Measurements from ENCODE around the gene GPC1. TPM values are rescaled to one million over a fixed set of nuclear protein-coding genes. Genes with fewer than 3 reads are reported as not detected.

The GPC1 gene
- total RNA-seq, 1 donor from 2014 or later: 252 TPM

GRCh38 chr2:240449764-240450531, 14.5 kb downstream of the GPC1 start:
- no peak overlapping the region for H2AFZ ChIP-seq (ENCODE audit: low read depth, low read length)
- H3K4me3 Mint-ChIP-seq (ENCODE audit: unreplicated experiment): no peak overlapping the region
- peak overlapping the region; percentile 56 for H3K4me2 ChIP-seq (ENCODE audit: low read length)
- no peak overlapping the region for H3K27ac ChIP-seq (ENCODE audit: low read depth, low read length)
- H3K4me3 ChIP-seq (ENCODE audit: insufficient read depth, low read depth, low read length): no peak overlapping the region
- H3K4me1 ChIP-seq (ENCODE audit: insufficient read depth, low read length): peaks cover 31% of the 10 kb centered on the region
- no peaks in the 10 kb centered on the region for H3K27me3 ChIP-seq (ENCODE audit: insufficient read depth, low read length)
- no peaks in the 10 kb centered on the region for H3K36me3 Mint-ChIP-seq (ENCODE audit: low read depth, unreplicated experiment)
- H3K79me2 ChIP-seq (ENCODE audit: insufficient read depth, low read length): peaks cover 87% of the 10 kb centered on the region
- no peak for TF ChIP-seq CTCF (IDR thresholded peaks at IDR 0.05; ENCODE audit: insufficient read depth, low read depth, low read length)
- no peak for TF ChIP-seq EZH2 (IDR thresholded peaks at IDR 0.05; ENCODE audit: insufficient read depth, low read length)
- H3K9me3 ChIP-seq (ENCODE audit: insufficient read depth, low read depth, low read length): no peaks in the 10 kb centered on the region
- FAIRE-seq (no peak), DNase-seq (ENCODE audit: low read depth) (no peak)
- H3K9me3 Mint-ChIP-seq (ENCODE audit: unreplicated experiment): no peaks in the 10 kb centered on the region
- no peaks in the 10 kb centered on the region for H3K27me3 Mint-ChIP-seq (ENCODE audit: low read depth, unreplicated experiment)
- peaks cover 88% of the 10 kb centered on the region for H4K20me1 ChIP-seq (ENCODE audit: insufficient read depth, low read length)
- peak overlapping the region; percentile 50 for H3K9ac ChIP-seq (ENCODE audit: low read length)
- peaks cover 25% of the 10 kb centered on the region for H3K4me1 Mint-ChIP-seq (ENCODE audit: low read depth, unreplicated experiment)
- H3K36me3 ChIP-seq (ENCODE audit: insufficient read depth, low read length): no peaks in the 10 kb centered on the region
- H3K27ac Mint-ChIP-seq (ENCODE audit: unreplicated experiment): peak overlapping the region; percentile 58

GRCh38 chr2:240450532-240451107, 15.2 kb downstream of the GPC1 start:
- Histone ChIP-seq H3K36me3 (ENCODE audit: insufficient read depth, low read length) (no peaks in the 10 kb centered on the region), H3K9ac (ENCODE audit: low read length) (peak overlapping the region; percentile 50), H3K4me2 (ENCODE audit: low read length) (peak overlapping the region; percentile 56), H3K79me2 (ENCODE audit: insufficient read depth, low read length) (peaks cover 86% of the 10 kb centered on the region), H4K20me1 (ENCODE audit: insufficient read depth, low read length) (peaks cover 88% of the 10 kb centered on the region), H3K9me3 (ENCODE audit: insufficient read depth, low read depth, low read length) (no peaks in the 10 kb centered on the region), H3K27ac (ENCODE audit: low read depth, low read length) (no peak overlapping the region), H2AFZ (ENCODE audit: low read depth, low read length) (no peak overlapping the region), H3K4me1 (ENCODE audit: insufficient read depth, low read length) (peaks cover 34% of the 10 kb centered on the region), H3K27me3 (ENCODE audit: insufficient read depth, low read length) (no peaks in the 10 kb centered on the region), H3K4me3 (ENCODE audit: insufficient read depth, low read depth, low read length) (no peak overlapping the region)
- Mint-ChIP-seq H3K4me1 (ENCODE audit: low read depth, unreplicated experiment) (peaks cover 27% of the 10 kb centered on the region), H3K9me3 (ENCODE audit: unreplicated experiment) (no peaks in the 10 kb centered on the region), H3K36me3 (ENCODE audit: low read depth, unreplicated experiment) (no peaks in the 10 kb centered on the region), H3K27me3 (ENCODE audit: low read depth, unreplicated experiment) (no peaks in the 10 kb centered on the region), H3K27ac (ENCODE audit: unreplicated experiment) (peak overlapping the region; percentile 58), H3K4me3 (ENCODE audit: unreplicated experiment) (no peak overlapping the region)
- DNase-seq (ENCODE audit: low read depth) (no peak), FAIRE-seq (no peak)
- TF ChIP-seq CTCF (IDR thresholded peaks at IDR 0.05; ENCODE audit: insufficient read depth, low read depth, low read length) (no peak), EZH2 (IDR thresholded peaks at IDR 0.05; ENCODE audit: insufficient read depth, low read length) (no peak)

All from astrocyte (in vitro differentiated cells and primary cell).